ENCODE results near the gene PLIN1. TPM values are rescaled to one million over a fixed set of nuclear protein-coding genes. Genes with fewer than 3 reads are reported as not detected.

PLIN1 gene
- total and polyA plus RNA-seq, 2 of the 4 experiments (the other 2 are of a cell fraction), result under 0.01 to 0.07 TPM

- Histone ChIP-seq H3K4me1 (ENCODE audit: control insufficient read depth, insufficient read depth, low read length) (peaks cover 14% of the 10 kb centered on the region), H3K79me1 (ENCODE audit: low read depth in 1 of 2, low read length in 2 of 2) (peaks cover 0 to 11% of the 10 kb centered on the region in 2 experiments; a peak in 2 of 4 replicates), H3K9me3 (ENCODE audit: control insufficient read depth, insufficient read depth, low read length) (no peaks in the 10 kb centered on the region), H3K56ac (ENCODE audit: extremely low read depth, insufficient read depth, low read length) (peak overlapping the region; percentile 73; the same call in 1 of the 2 replicates), H4K8ac (ENCODE audit: low read depth in 2 of 2, low read length in 2 of 2) (peak overlapping the region; percentile 99), H4K5ac (ENCODE audit: low read depth, low read length) (peak overlapping the region; percentile 96), H4K91ac (ENCODE audit: insufficient read depth, low read depth, low read length) (peak overlapping the region; percentile 97), H2BK15ac (ENCODE audit: low read depth, low read length) (peak overlapping the region; percentile 96; the same call in 2 of the 3 replicates), H3K27me3 (ENCODE audit: control insufficient read depth, insufficient read depth, low read length) (no peaks in the 10 kb centered on the region), H2AK5ac (ENCODE audit: low read depth, low read length) (peak overlapping the region; percentile 91), H3K9ac (ENCODE audit: low read depth, low read length) (peak overlapping the region; percentile 61), H2BK5ac (ENCODE audit: low read depth, low read length, poor library complexity, severe bottlenecking) (peak overlapping the region; percentile 71), H3K4me2 (ENCODE audit: low read depth, low read length) (peak overlapping the region; percentile 14; the same call in 1 of the 2 replicates), H3K23ac (ENCODE audit: low read depth, low read length) (peak overlapping the region; percentile 94), H2BK120ac (ENCODE audit: low read depth, low read length) (peak overlapping the region; percentile 95), H2BK20ac (ENCODE audit: low read depth, low read length) (peak overlapping the region; percentile 89), H3K27ac (ENCODE audit: insufficient read depth, low read length) (peak overlapping the region; percentile 70), H2AK9ac (replicated peaks; ENCODE audit: low read depth, low read length, poor library complexity) (peak overlapping the region; percentile 90), H3K4me3 (ENCODE audit: insufficient read depth, low read depth, low read length) (no peak overlapping the region), H2AFZ (replicated peaks; ENCODE audit: low read length, poor library complexity) (peak overlapping the region; percentile 90), H3K36me3 (ENCODE audit: control insufficient read depth, insufficient read depth, low read length) (no peaks in the 10 kb centered on the region), H4K20me1 (ENCODE audit: insufficient read depth, low read length) (no peaks in the 10 kb centered on the region), H3K14ac (replicated peaks; ENCODE audit: low read depth, low read length) (peak overlapping the region; percentile 99), H3K4ac (ENCODE audit: low read depth, low read length) (peak overlapping the region; percentile 99), H3K18ac (ENCODE audit: low read depth, low read length) (peak overlapping the region; percentile 87), H3K9me1 (ENCODE audit: insufficient read depth, low read length) (peaks cover 15% of the 10 kb centered on the region)
- dilution Hi-C loops (cut with HindIII; ENCODE audit: low sequenced_read_pairs, unreplicated experiment), result no loop called here
- DNase-seq, result peak; percentile 92
- TF ChIP-seq USF2 (IDR thresholded peaks at IDR 0.05; ENCODE audit: low read depth, low read length), result no peak
- peak; percentile 42; the same call in 1 of the 2 replicates for TF ChIP-seq MAZ (IDR thresholded peaks at IDR 0.05; ENCODE audit: borderline replicate concordance, low read depth, low read length)
- TF ChIP-seq ELK1 (IDR thresholded peaks at IDR 0.05; ENCODE audit: borderline replicate concordance, low read depth, low read length), result no peak
- peak; percentile 70 for TF ChIP-seq POLR2A (IDR thresholded peaks at IDR 0.05; ENCODE audit: low read depth, low read length)
- peak; percentile 6; the same call in 1 of the 2 replicates for TF ChIP-seq RAD21 (IDR thresholded peaks at IDR 0.05; ENCODE audit: low read length)
- TF ChIP-seq CTCF (conservative IDR thresholded peaks at IDR 0.05; ENCODE audit: low read depth, low read length), result no peak
- in situ Hi-C loops (cut with MboI; ENCODE audit: low sequenced_read_pairs), result no loop called here
- intact Hi-C loops (cut with micrococcal nuclease), result no loop called here
- ChIA-PET CTCF (interaction anchor here (1.0 kb wide), 1 partner anchor 10 kb away, joined by 3 read pairs; no protein-coding TSS in a partner anchor), POLR2A (ENCODE audit: unreplicated experiment) (no interaction called here)
- BruUV-seq (replicated peaks), result no TSS peak
- no CpG with 5 or more reads among the region's 11 CpGs for WGBS, 2 experiments (ENCODE audit: extremely low coverage in 2 of 2, insufficient read length in 1 of 2)
- ATAC-seq (ENCODE audit: low read depth), result peak; percentile 90
These were observed 16.1 kb downstream of the PLIN1 start for GRCh38 chr15:89662893-89663626.

Measured in IMR-90 (cell line).